ENCODE results near the gene TNIK. TPM values are rescaled to one million over a fixed set of nuclear protein-coding genes. Genes with fewer than 3 reads are reported as not detected.

Gene TNIK
- polyA plus RNA-seq, 1 donor: 32.3 TPM

GRCh38 chr3:171113716-171114115, 346.5 kb downstream of the TNIK start:
- H3K9me3 ChIP-seq (ENCODE audit: control insufficient read depth, low read depth, low read length): no peaks in the 10 kb centered on the region
- H3K4me1 ChIP-seq (ENCODE audit: control insufficient read depth, insufficient read depth, low read length): no peaks in the 10 kb centered on the region
- no peaks in the 10 kb centered on the region for H3K27me3 ChIP-seq (ENCODE audit: control insufficient read depth, insufficient read depth, low read length)
- no peak for DNase-seq
- no CpG with 5 or more reads among the region's 3 CpGs for WGBS (ENCODE audit: insufficient coverage, low lambda C conversion rate)
- no peak overlapping the region for H3K27ac ChIP-seq (ENCODE audit: low read length)
- H3K4me3 ChIP-seq (ENCODE audit: low read length): no peak overlapping the region
- H3K36me3 ChIP-seq (ENCODE audit: control insufficient read depth, insufficient read depth, low read length): peaks cover 13% of the 10 kb centered on the region

DNA sequence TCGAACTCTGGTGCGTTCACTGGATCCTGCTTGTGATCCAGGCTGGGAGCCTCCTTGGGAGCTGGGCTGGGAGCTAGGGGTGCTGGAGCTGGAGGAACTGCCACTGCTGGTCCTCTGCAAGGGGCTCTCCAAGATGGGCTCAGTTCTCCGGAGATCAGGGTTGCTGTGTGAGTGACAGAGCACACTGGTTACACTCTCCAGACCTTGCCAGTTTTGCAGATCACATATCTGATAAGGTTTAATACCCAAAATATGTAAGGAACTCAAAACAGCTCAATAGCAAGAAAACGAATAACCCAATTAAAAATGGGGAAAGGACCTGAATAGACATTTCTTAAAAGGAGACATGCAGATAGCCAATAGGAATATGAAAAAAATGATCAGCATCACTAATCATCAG, 349.5 kb downstream of the TNIK start:
- no peak for DNase-seq
- no peaks in the 10 kb centered on the region for H3K9me3 ChIP-seq (ENCODE audit: control insufficient read depth, low read depth, low read length)
- no peaks in the 10 kb centered on the region for H3K27me3 ChIP-seq (ENCODE audit: control insufficient read depth, insufficient read depth, low read length)
- H3K36me3 ChIP-seq (ENCODE audit: control insufficient read depth, insufficient read depth, low read length): peaks cover 17% of the 10 kb centered on the region
- H3K4me3 ChIP-seq (ENCODE audit: low read length): no peak overlapping the region
- no peak overlapping the region for H3K27ac ChIP-seq (ENCODE audit: low read length)
- WGBS (ENCODE audit: insufficient coverage, low lambda C conversion rate): 100% methylated on average over 1 of the region's 4 CpGs
- H3K4me1 ChIP-seq (ENCODE audit: control insufficient read depth, insufficient read depth, low read length): no peaks in the 10 kb centered on the region

DNA sequence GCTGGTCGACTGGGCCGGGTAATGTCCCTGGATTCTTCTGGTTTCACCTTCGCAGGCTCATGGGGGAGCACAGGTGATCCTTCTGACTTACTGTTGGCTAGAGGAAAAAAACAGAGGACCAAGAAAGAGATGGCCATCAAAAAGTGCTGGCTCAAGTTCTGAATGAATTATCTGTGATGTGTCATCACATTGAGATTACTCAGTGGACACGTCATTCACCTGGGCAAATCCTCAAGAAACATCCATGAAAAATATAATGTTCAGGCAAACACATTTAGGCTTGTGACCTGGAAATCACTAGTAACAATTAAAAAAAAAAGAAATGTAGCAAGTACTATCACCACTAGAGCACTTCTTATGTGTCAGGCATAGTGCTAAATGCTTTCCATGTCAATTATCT, 352.1 kb downstream of the TNIK start:
- Histone ChIP-seq H3K27ac (ENCODE audit: low read length) (no peak overlapping the region), H3K9me3 (ENCODE audit: control insufficient read depth, low read depth, low read length) (no peaks in the 10 kb centered on the region), H3K27me3 (ENCODE audit: control insufficient read depth, insufficient read depth, low read length) (no peaks in the 10 kb centered on the region), H3K4me3 (ENCODE audit: low read length) (no peak overlapping the region), H3K4me1 (ENCODE audit: control insufficient read depth, insufficient read depth, low read length) (no peaks in the 10 kb centered on the region), H3K36me3 (ENCODE audit: control insufficient read depth, insufficient read depth, low read length) (peaks cover 10% of the 10 kb centered on the region)
- no CpG with 5 or more reads among the region's 4 CpGs for WGBS (ENCODE audit: insufficient coverage, low lambda C conversion rate)
- DNase-seq: no peak

- H3K36me3 ChIP-seq (ENCODE audit: control insufficient read depth, insufficient read depth, low read length): peaks cover 21% of the 10 kb centered on the region
- no peaks in the 10 kb centered on the region for H3K9me3 ChIP-seq (ENCODE audit: control insufficient read depth, low read depth, low read length)
- H3K27ac ChIP-seq (ENCODE audit: low read length): no peak overlapping the region
- WGBS (ENCODE audit: insufficient coverage, low lambda C conversion rate): no CpG with 5 or more reads among the region's 1 CpG
- no peak overlapping the region for H3K4me3 ChIP-seq (ENCODE audit: low read length)
- no peaks in the 10 kb centered on the region for H3K27me3 ChIP-seq (ENCODE audit: control insufficient read depth, insufficient read depth, low read length)
- no peak for DNase-seq
- H3K4me1 ChIP-seq (ENCODE audit: control insufficient read depth, insufficient read depth, low read length): no peaks in the 10 kb centered on the region
Measured at GRCh38 chr3:171103185-171103584, 357.0 kb downstream of the TNIK start.

DNA sequence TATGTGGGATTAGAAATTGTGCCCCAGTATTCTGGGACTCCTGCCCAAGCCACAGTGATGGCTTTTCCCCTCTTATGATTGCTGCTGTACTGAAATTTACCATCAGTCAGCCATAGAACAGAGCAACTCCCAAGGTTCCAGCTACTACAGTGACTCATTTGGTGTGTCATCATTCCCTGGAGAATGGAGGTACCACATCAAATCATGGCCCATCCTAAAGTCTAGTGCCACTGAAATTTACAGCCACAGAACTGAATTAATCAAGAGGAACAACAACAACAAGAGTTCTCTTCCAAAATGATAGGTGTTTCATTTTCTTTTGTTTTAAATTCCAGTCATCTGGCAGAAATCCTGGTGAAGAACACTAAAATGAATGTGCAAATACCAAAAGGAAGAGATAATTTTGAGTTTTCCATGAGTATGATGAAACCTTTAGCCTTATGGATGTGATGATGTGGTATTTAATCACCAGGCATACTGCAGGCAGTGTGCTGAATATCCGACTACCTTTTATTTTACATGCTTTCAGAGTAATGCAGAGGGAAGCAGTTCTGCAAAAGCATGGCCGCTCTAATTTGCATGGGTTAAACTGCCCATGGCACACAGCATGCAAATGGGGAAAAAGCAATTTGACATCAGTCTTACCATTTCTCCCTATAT, 358.1 kb downstream of the TNIK start:
- no peak for DNase-seq
- no peak overlapping the region for H3K4me3 ChIP-seq (ENCODE audit: low read length)
- H3K27ac ChIP-seq (ENCODE audit: low read length): no peak overlapping the region
- H3K36me3 ChIP-seq (ENCODE audit: control insufficient read depth, insufficient read depth, low read length): peaks cover 17% of the 10 kb centered on the region
- WGBS (ENCODE audit: insufficient coverage, low lambda C conversion rate): no CpG with 5 or more reads among the region's 2 CpGs
- no peaks in the 10 kb centered on the region for H3K4me1 ChIP-seq (ENCODE audit: control insufficient read depth, insufficient read depth, low read length)
- no peaks in the 10 kb centered on the region for H3K9me3 ChIP-seq (ENCODE audit: control insufficient read depth, low read depth, low read length)
- H3K27me3 ChIP-seq (ENCODE audit: control insufficient read depth, insufficient read depth, low read length): no peaks in the 10 kb centered on the region

GRCh38 chr3:171099911-171100310, 360.3 kb downstream of the TNIK start:
- Histone ChIP-seq H3K4me1 (ENCODE audit: control insufficient read depth, insufficient read depth, low read length) (no peaks in the 10 kb centered on the region), H3K36me3 (ENCODE audit: control insufficient read depth, insufficient read depth, low read length) (peaks cover 17% of the 10 kb centered on the region), H3K9me3 (ENCODE audit: control insufficient read depth, low read depth, low read length) (no peaks in the 10 kb centered on the region), H3K4me3 (ENCODE audit: low read length) (no peak overlapping the region), H3K27me3 (ENCODE audit: control insufficient read depth, insufficient read depth, low read length) (no peaks in the 10 kb centered on the region), H3K27ac (ENCODE audit: low read length) (no peak overlapping the region)
- whole genome bisulfite sequencing (ENCODE audit: insufficient coverage, low lambda C conversion rate): 100% methylated on average over 1 of the region's 1 CpG
- DNase-seq: no peak

GRCh38 chr3:171095063-171095462, 365.1 kb downstream of the TNIK start:
- Histone ChIP-seq H3K27ac (ENCODE audit: low read length) (no peak overlapping the region), H3K36me3 (ENCODE audit: control insufficient read depth, insufficient read depth, low read length) (peaks cover 5% of the 10 kb centered on the region), H3K4me1 (ENCODE audit: control insufficient read depth, insufficient read depth, low read length) (peaks cover 10% of the 10 kb centered on the region), H3K4me3 (ENCODE audit: low read length) (no peak overlapping the region), H3K9me3 (ENCODE audit: control insufficient read depth, low read depth, low read length) (no peaks in the 10 kb centered on the region), H3K27me3 (ENCODE audit: control insufficient read depth, insufficient read depth, low read length) (no peaks in the 10 kb centered on the region)
- no CpG with 5 or more reads among the region's 1 CpG for WGBS (ENCODE audit: insufficient coverage, low lambda C conversion rate)
- DNase-seq: no peak

- no peak for DNase-seq
- no CpG with 5 or more reads among the region's 3 CpGs for WGBS (ENCODE audit: insufficient coverage, low lambda C conversion rate)
- Histone ChIP-seq H3K27me3 (ENCODE audit: control insufficient read depth, insufficient read depth, low read length) (no peaks in the 10 kb centered on the region), H3K4me3 (ENCODE audit: low read length) (no peak overlapping the region), H3K36me3 (ENCODE audit: control insufficient read depth, insufficient read depth, low read length) (peaks cover under 1% of the 10 kb centered on the region), H3K4me1 (ENCODE audit: control insufficient read depth, insufficient read depth, low read length) (peaks cover 10% of the 10 kb centered on the region), H3K27ac (ENCODE audit: low read length) (no peak overlapping the region), H3K9me3 (ENCODE audit: control insufficient read depth, low read depth, low read length) (no peaks in the 10 kb centered on the region)
Measured at GRCh38 chr3:171094411-171094810, 365.8 kb downstream of the TNIK start.

GRCh38 chr3:171093462-171093861, 366.7 kb downstream of the TNIK start:
- Histone ChIP-seq H3K9me3 (ENCODE audit: control insufficient read depth, low read depth, low read length) (no peaks in the 10 kb centered on the region), H3K27me3 (ENCODE audit: control insufficient read depth, insufficient read depth, low read length) (no peaks in the 10 kb centered on the region), H3K27ac (ENCODE audit: low read length) (no peak overlapping the region), H3K4me3 (ENCODE audit: low read length) (no peak overlapping the region), H3K4me1 (ENCODE audit: control insufficient read depth, insufficient read depth, low read length) (peaks cover 16% of the 10 kb centered on the region), H3K36me3 (ENCODE audit: control insufficient read depth, insufficient read depth, low read length) (no peaks in the 10 kb centered on the region)
- DNase-seq: no peak

DNA sequence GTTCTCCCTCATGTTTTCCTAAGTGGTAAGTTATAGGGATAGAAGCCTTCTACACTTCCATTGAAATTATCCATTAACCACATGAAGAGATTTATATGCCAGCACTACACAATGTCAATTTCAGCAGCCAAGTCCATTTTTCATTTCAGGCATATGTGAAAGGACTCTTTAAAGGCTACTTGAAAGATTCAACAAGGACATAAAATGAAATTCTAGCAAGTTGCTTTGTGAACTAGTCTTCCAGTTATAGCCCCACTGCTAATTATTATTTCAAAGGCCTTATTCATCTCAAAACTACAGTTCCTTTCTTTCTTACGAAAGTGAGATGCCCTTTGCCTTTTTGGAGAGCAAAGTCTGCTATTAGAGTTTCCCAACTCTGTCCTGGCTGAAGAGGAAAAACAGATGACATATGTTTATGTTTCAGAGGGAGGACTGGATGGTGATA, 367.7 kb downstream of the TNIK start:
- H3K9me3 ChIP-seq (ENCODE audit: control insufficient read depth, low read depth, low read length): no peaks in the 10 kb centered on the region
- H3K36me3 ChIP-seq (ENCODE audit: control insufficient read depth, insufficient read depth, low read length): no peaks in the 10 kb centered on the region
- peak; percentile 57 to 82 for DNase-seq
- WGBS (ENCODE audit: insufficient coverage, low lambda C conversion rate): no CpG with 5 or more reads among the region's 1 CpG
- H3K27ac ChIP-seq (ENCODE audit: low read length): peak overlapping the region; percentile 45
- peaks cover 17% of the 10 kb centered on the region for H3K4me1 ChIP-seq (ENCODE audit: control insufficient read depth, insufficient read depth, low read length)
- no peak overlapping the region for H3K4me3 ChIP-seq (ENCODE audit: low read length)
- no peaks in the 10 kb centered on the region for H3K27me3 ChIP-seq (ENCODE audit: control insufficient read depth, insufficient read depth, low read length)

GRCh38 chr3:171090321-171090720, 369.9 kb downstream of the TNIK start:
- Histone ChIP-seq H3K9me3 (ENCODE audit: control insufficient read depth, low read depth, low read length) (no peaks in the 10 kb centered on the region), H3K27me3 (ENCODE audit: control insufficient read depth, insufficient read depth, low read length) (no peaks in the 10 kb centered on the region), H3K4me1 (ENCODE audit: control insufficient read depth, insufficient read depth, low read length) (peaks cover 17% of the 10 kb centered on the region), H3K36me3 (ENCODE audit: control insufficient read depth, insufficient read depth, low read length) (peaks cover 6% of the 10 kb centered on the region), H3K27ac (ENCODE audit: low read length) (no peak overlapping the region), H3K4me3 (ENCODE audit: low read length) (no peak overlapping the region)
- 100% methylated on average over 1 of the region's 2 CpGs for WGBS (ENCODE audit: insufficient coverage, low lambda C conversion rate)
- no peak for DNase-seq

Data from large intestine (tissue), 3 donors.